Neural progenitor cell (in vitro differentiated cells): ENCODE data around the gene UBE2G2. TPM values are rescaled to one million over a fixed set of nuclear protein-coding genes. Genes with fewer than 3 reads are reported as not detected.

Source experiments
- DNase-seq: peaks from one replicate; pipeline ENCODE4 v3.0.0-alpha.2; 2016; ENCODE audit warnings: low spot score
- H2AFZ ChIP-seq: fragments of 200-600 bp; sonication (generic); replicated peaks from 2 replicates; pipeline ENCODE4 v1.6.1; 2016; ENCODE audit warnings: antibody characterized with exemption
- H3F3A ChIP-seq: fragments of 200-600 bp; sonication (generic); 2 replicates; pipeline ENCODE4 v1.6.1; 2016; ENCODE audit warnings: antibody characterized with exemption, low read depth
- H3K27ac ChIP-seq: fragments of 200-600 bp; sonication (generic); 2 replicates; pipeline ENCODE4 v1.5.1; 2016; ENCODE audit warnings: mild to moderate bottlenecking
- H3K27me3 ChIP-seq: fragments of 200-600 bp; sonication (generic); 2 replicates; pipeline ENCODE4 v1.6.1; 2016; ENCODE audit warnings: mild to moderate bottlenecking, moderate library complexity
- H3K36me3 ChIP-seq: fragments of 200-600 bp; sonication (generic); 2 replicates; pipeline ENCODE4 v1.5.1; 2016
- H3K4me1 ChIP-seq: fragments of 200-600 bp; sonication (generic); 2 replicates; pipeline ENCODE4 v1.6.1; 2016; ENCODE audit warnings: mixed run types
- H3K4me2 ChIP-seq: fragments of 200-600 bp; sonication (generic); 2 replicates; pipeline ENCODE4 v1.6.1; 2016
- H3K4me3 ChIP-seq: fragments of 200-600 bp; sonication (generic); 2 replicates; pipeline ENCODE4 v1.5.1; 2016
- H3K79me2 ChIP-seq: fragments of 200-600 bp; sonication (generic); 2 replicates; pipeline ENCODE4 v1.6.1; 2016; ENCODE audit warnings: low read depth
- H3K9ac ChIP-seq: fragments of 200-600 bp; sonication (generic); 2 replicates; pipeline ENCODE4 v1.6.1; 2016
- H3K9me3 ChIP-seq: fragments of 200-600 bp; sonication (generic); 2 replicates; pipeline ENCODE4 v1.5.1; 2016; ENCODE audit warnings: low read depth
- H4K20me1 ChIP-seq: fragments of 200-600 bp; sonication (generic); 2 replicates; pipeline ENCODE4 v1.6.1; 2016; ENCODE audit warnings: low read depth
- H3K27ac Mint-ChIP-seq: 3 replicates; pipeline ENCODE4 v1.8.0; 2021; ENCODE audit warnings: mixed read lengths
- H3K27me3 Mint-ChIP-seq: 2 replicates; pipeline ENCODE4 v1.8.0; 2022; ENCODE audit warnings: low read depth, mild to moderate bottlenecking, inconsistent platforms, moderate library complexity, mixed read lengths; ENCODE audit not compliant: insufficient read depth
- H3K36me3 Mint-ChIP-seq: 3 replicates; pipeline ENCODE4 v1.8.0; 2021; ENCODE audit warnings: mixed read lengths
- H3K4me1 Mint-ChIP-seq: 3 replicates; pipeline ENCODE4 v1.8.0; 2021; ENCODE audit warnings: mixed read lengths
- H3K4me3 Mint-ChIP-seq: 3 replicates; pipeline ENCODE4 v1.8.0; 2021; ENCODE audit warnings: mild to moderate bottlenecking, moderate library complexity, mixed read lengths
- H3K9me3 Mint-ChIP-seq: 3 replicates; pipeline ENCODE4 v1.8.0; 2020; ENCODE audit warnings: mixed read lengths
- EZH2 ChIP-seq: fragments of 200-600 bp; sonication (generic); IDR thresholded peaks from 2 replicates; pipeline ENCODE4 v1.6.1; 2017; ENCODE audit warnings: antibody characterized with exemption, mild to moderate bottlenecking, moderate library complexity
- EZH2phosphoT487 ChIP-seq: fragments of 200-600 bp; sonication (generic); IDR thresholded peaks from 2 replicates; pipeline ENCODE4 v1.6.1; 2017; ENCODE audit warnings: antibody characterized with exemption
- total RNA-seq: library from RNA; depleted of rRNA; stranded (reverse); fragments of >200 nt; gene quantifications from 2 replicates; pipeline ENCODE4 v1.2.3, GENCODE V29; 2015; ENCODE audit warnings: low replicate concordance
- TF ChIP-seq, protein P1 (sequence below): fragments of 200-600 bp; sonication (generic); IDR thresholded peaks from 2 replicates; pipeline ENCODE4 v1.5.1; 2017; ENCODE audit warnings: antibody characterized with exemption, mild to moderate bottlenecking

Gene UBE2G2
- total RNA-seq, 1 donor from 2014 or later: 83.1 TPM

DNA sequence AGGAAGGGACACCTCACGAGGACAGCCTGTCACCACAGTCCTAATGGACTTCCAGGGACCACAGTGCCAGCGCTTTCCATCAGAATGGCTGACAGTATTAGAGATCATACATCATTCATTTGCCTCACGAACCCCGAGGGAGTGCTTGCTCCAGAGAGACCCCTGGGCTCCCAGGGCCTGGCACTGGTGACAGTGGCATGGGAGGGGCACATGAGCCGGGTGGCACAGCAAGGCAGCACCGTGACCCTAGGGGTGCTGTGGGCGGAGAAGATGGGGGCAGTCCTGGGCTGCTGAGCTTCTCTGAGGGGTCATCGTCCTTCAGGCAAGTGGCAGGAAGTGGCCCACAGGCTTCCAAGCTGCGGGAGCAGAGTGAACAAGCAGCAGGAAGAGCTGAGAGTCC is 73.9 kb downstream of the UBE2G2 start:
- TF ChIP-seq EZH2 (no peak), EZH2phosphoT487 (no peak)
- TF ChIP-seq, protein P1, sequence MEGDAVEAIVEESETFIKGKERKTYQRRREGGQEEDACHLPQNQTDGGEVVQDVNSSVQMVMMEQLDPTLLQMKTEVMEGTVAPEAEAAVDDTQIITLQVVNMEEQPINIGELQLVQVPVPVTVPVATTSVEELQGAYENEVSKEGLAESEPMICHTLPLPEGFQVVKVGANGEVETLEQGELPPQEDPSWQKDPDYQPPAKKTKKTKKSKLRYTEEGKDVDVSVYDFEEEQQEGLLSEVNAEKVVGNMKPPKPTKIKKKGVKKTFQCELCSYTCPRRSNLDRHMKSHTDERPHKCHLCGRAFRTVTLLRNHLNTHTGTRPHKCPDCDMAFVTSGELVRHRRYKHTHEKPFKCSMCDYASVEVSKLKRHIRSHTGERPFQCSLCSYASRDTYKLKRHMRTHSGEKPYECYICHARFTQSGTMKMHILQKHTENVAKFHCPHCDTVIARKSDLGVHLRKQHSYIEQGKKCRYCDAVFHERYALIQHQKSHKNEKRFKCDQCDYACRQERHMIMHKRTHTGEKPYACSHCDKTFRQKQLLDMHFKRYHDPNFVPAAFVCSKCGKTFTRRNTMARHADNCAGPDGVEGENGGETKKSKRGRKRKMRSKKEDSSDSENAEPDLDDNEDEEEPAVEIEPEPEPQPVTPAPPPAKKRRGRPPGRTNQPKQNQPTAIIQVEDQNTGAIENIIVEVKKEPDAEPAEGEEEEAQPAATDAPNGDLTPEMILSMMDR: no peak
- DNase-seq: no peak
- Histone ChIP-seq H4K20me1 (no peaks in the 10 kb centered on the region), H2AFZ (no peak overlapping the region), H3K9ac (no peak overlapping the region), H3K4me3 (no peak overlapping the region), H3K4me2 (no peak overlapping the region), H3K79me2 (no peaks in the 10 kb centered on the region), H3F3A (peaks cover 8% of the 10 kb centered on the region), H3K27me3 (peaks cover 17% of the 10 kb centered on the region), H3K4me1 (peaks cover 5% of the 10 kb centered on the region), H3K36me3 (no peaks in the 10 kb centered on the region), H3K9me3 (no peaks in the 10 kb centered on the region), H3K27ac (no peak overlapping the region)
- H3K4me1 Mint-ChIP-seq: peaks cover 13% of the 10 kb centered on the region
- peaks cover 11% of the 10 kb centered on the region for H3K27me3 Mint-ChIP-seq
- H3K4me3 Mint-ChIP-seq: no peak overlapping the region
- H3K27ac Mint-ChIP-seq: no peak overlapping the region
- H3K36me3 Mint-ChIP-seq: peaks cover 1% of the 10 kb centered on the region
- peaks cover 15% of the 10 kb centered on the region for H3K9me3 Mint-ChIP-seq

DNA sequence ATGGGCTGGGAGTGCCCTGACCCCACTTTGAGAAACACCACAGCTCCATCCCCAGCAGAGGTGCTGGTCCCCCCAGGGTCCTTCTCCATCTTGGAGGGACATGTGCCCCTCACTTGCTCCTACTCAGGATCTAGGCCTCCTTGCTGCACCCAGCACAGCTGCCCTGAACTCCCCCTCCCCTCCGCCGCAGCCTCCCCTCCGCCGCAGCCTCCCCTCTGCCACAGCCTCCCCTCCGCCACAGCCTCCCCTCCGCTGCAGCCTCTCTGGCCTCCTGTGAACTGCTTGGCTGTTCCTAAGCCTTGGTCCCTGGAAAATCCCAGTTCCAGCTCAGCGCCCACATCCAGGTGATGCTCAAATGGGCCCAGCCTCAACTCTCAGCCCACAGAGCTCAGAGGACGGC is 74.3 kb downstream of the UBE2G2 start:
- DNase-seq: no peak
- Histone ChIP-seq H3K4me1 (peaks cover 7% of the 10 kb centered on the region), H3K79me2 (no peaks in the 10 kb centered on the region), H3K27ac (no peak overlapping the region), H3F3A (peaks cover 10% of the 10 kb centered on the region), H3K4me3 (no peak overlapping the region), H2AFZ (no peak overlapping the region), H3K36me3 (no peaks in the 10 kb centered on the region), H3K27me3 (peaks cover 21% of the 10 kb centered on the region), H3K9ac (no peak overlapping the region), H3K4me2 (no peak overlapping the region), H3K9me3 (no peaks in the 10 kb centered on the region), H4K20me1 (no peaks in the 10 kb centered on the region)
- peaks cover 17% of the 10 kb centered on the region for H3K4me1 Mint-ChIP-seq
- no peak overlapping the region for H3K27ac Mint-ChIP-seq
- peaks cover 13% of the 10 kb centered on the region for H3K27me3 Mint-ChIP-seq
- no peak overlapping the region for H3K4me3 Mint-ChIP-seq
- no peak for TF ChIP-seq EZH2
- TF ChIP-seq, protein P1: no peak
- TF ChIP-seq EZH2phosphoT487: no peak
- H3K36me3 Mint-ChIP-seq: peaks cover 1% of the 10 kb centered on the region
- peaks cover 15% of the 10 kb centered on the region for H3K9me3 Mint-ChIP-seq

DNA sequence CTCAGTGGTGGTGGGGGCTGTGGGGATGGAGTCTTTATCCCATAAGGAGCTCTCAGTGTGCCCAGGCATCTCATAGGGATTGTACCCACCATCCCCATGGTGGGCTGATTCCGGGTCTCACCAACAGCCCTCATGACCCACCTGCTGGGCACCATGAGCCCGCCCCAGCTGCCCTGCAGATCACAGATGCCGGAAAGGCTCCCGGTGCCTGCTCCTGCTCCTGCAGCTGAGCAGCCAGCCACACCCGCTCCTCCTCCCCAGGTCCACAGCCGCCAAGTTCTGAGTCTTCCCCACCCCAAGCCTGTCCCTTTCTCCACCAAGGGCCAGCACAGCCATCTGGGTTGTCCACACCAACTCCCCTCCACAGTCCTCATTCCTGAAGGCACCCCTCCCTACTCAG is 74.8 kb downstream of the UBE2G2 start:
- DNase-seq: no peak
- Histone ChIP-seq H3K4me3 (no peak overlapping the region), H3K4me1 (peaks cover 7% of the 10 kb centered on the region), H3F3A (peaks cover 10% of the 10 kb centered on the region), H3K4me2 (no peak overlapping the region), H2AFZ (no peak overlapping the region), H3K36me3 (no peaks in the 10 kb centered on the region), H3K9me3 (no peaks in the 10 kb centered on the region), H4K20me1 (no peaks in the 10 kb centered on the region), H3K79me2 (no peaks in the 10 kb centered on the region), H3K9ac (no peak overlapping the region), H3K27ac (no peak overlapping the region), H3K27me3 (peaks cover 22% of the 10 kb centered on the region)
- TF ChIP-seq, protein P1: no peak
- no peak for TF ChIP-seq EZH2
- no peak for TF ChIP-seq EZH2phosphoT487
- Mint-ChIP-seq H3K4me1 (peaks cover 17% of the 10 kb centered on the region), H3K4me3 (no peak overlapping the region), H3K27me3 (peaks cover 13% of the 10 kb centered on the region), H3K36me3 (peaks cover 1% of the 10 kb centered on the region), H3K27ac (no peak overlapping the region), H3K9me3 (peaks cover 15% of the 10 kb centered on the region)
